AG09319 (cell line): ENCODE results near the gene SPAG4.

ENCODE experiments used
- DNase-seq: peaks from one replicate; pipeline ENCODE4 v3.0.0-alpha.2; 2010; ENCODE audit warnings: low read depth; ENCODE audit errors: extremely low read depth
- CTCF ChIP-seq: IDR thresholded peaks from 2 replicates; pipeline ENCODE4 v1.5.1; 2011; ENCODE audit warnings: low read depth, mild to moderate bottlenecking, inconsistent platforms, low read length, moderate library complexity

Gene SPAG4

GRCh38 chr20:35627121-35627520, 11.5 kb downstream of the SPAG4 start:
- no peak for TF ChIP-seq CTCF
- no peak for DNase-seq

GRCh38 chr20:35629427-35630145, 14.0 kb downstream of the SPAG4 start:
- DNase-seq: no peak

GRCh38 chr20:35630636-35631035, 15.0 kb downstream of the SPAG4 start:
- no peak for DNase-seq
- no peak for TF ChIP-seq CTCF

More at GRCh38 chr20:35629427-35630145, 14.0 kb downstream of the SPAG4 start:
- TF ChIP-seq CTCF: no peak

GRCh38 chr20:35632539-35633115, 17.0 kb downstream of the SPAG4 start:
- no peak for DNase-seq
- no peak for TF ChIP-seq CTCF

- no peak for TF ChIP-seq CTCF
- DNase-seq: no peak
Observed at GRCh38 chr20:35635652-35636051, 20.0 kb downstream of the SPAG4 start.

GRCh38 chr20:35636095-35636494, 20.5 kb downstream of the SPAG4 start:
- TF ChIP-seq CTCF: no peak
- DNase-seq: no peak

GRCh38 chr20:35637276-35637675, 21.6 kb downstream of the SPAG4 start:
- TF ChIP-seq CTCF: no peak
- DNase-seq: no peak
